K562 (cell line): ENCODE measurements around the gene BBLN. TPM values are rescaled to one million over a fixed set of nuclear protein-coding genes. Genes with fewer than 3 reads are reported as not detected.

Source experiments
- ELK3 ChIP-seq: fragments of 450-650 bp; formaldehyde crosslinking; IDR thresholded peaks from 2 replicates; pipeline ENCODE4 v1.4.0; 2020; ENCODE audit warnings: mild to moderate bottlenecking
- FOXK2 ChIP-seq, 2 experiments: fragments of 450-650 bp; IDR thresholded peaks in 1 of 2; conservative IDR thresholded peaks in 1 of 2; 2 replicates each; pipeline ENCODE4 v1.6.1; 2016; ENCODE audit warnings: low read depth in 2 of 2, mild to moderate bottlenecking in 1 of 2
- HCFC1 ChIP-seq: IDR thresholded peaks from 2 replicates; pipeline ENCODE4 v1.6.1; 2012; ENCODE audit warnings: low read depth, low read length, improper control_type of control experiment
- HDAC1 ChIP-seq, 2 experiments: fragments of 450-650 bp; IDR thresholded peaks; 2 replicates each; pipeline ENCODE4 v1.6.1; 2016 to 2017; ENCODE audit warnings: inconsistent platforms in 1 of 2, mild to moderate bottlenecking in 1 of 2, moderate library complexity in 1 of 2
- LEF1 ChIP-seq: fragments of 450-650 bp; IDR thresholded peaks from 2 replicates; pipeline ENCODE4 v1.6.1; 2016; ENCODE audit warnings: mild to moderate bottlenecking
- PHTF2 ChIP-seq: fragments of 250-450 bp; sonication (Bioruptor Pico); IDR thresholded peaks from 2 replicates; pipeline ENCODE4 v1.5.0; 2021; ENCODE audit warnings: mild to moderate bottlenecking
- RBBP5 ChIP-seq: fragments of 200-600 bp; sonication (generic); IDR thresholded peaks from 2 replicates; pipeline ENCODE4 v1.6.1; 2012; ENCODE audit warnings: borderline replicate concordance, mild to moderate bottlenecking, low read length, control low read depth, inconsistent platforms; ENCODE audit not compliant: insufficient read depth, poor library complexity, severe bottlenecking
- SIX5 ChIP-seq, 2 experiments: IDR thresholded peaks; 2 replicates each; pipeline ENCODE4 v1.6.1; 2011; ENCODE audit warnings: low read length in 2 of 2, borderline replicate concordance in 1 of 2, low read depth in 1 of 2, mild to moderate bottlenecking in 1 of 2, moderate library complexity in 1 of 2; ENCODE audit not compliant: insufficient read depth in 1 of 2
- SMC3 ChIP-seq: conservative IDR thresholded peaks from 2 replicates; pipeline ENCODE4 v1.6.1; 2011; ENCODE audit warnings: low read depth, low read length, improper control_type of control experiment; ENCODE audit not compliant: insufficient read depth
- SREBF2 ChIP-seq: sonication (generic); formaldehyde crosslinking; IDR thresholded peaks from 2 replicates; pipeline ENCODE4 v1.4.0; 2020; ENCODE audit warnings: mild to moderate bottlenecking, missing genetic modification reagents
- STAG1 ChIP-seq: sonication (generic); formaldehyde crosslinking; IDR thresholded peaks from 2 replicates; pipeline ENCODE4 v1.5.0; 2020; ENCODE audit warnings: missing genetic modification reagents, borderline replicate concordance
- TAF7 ChIP-seq: fragments of 450-650 bp; IDR thresholded peaks from 2 replicates; pipeline ENCODE4 v1.6.1; 2016; ENCODE audit warnings: missing genetic modification characterization, missing compliant biosample characterization
- THRAP3 ChIP-seq: fragments of 450-650 bp; IDR thresholded peaks from 2 replicates; pipeline ENCODE4 v1.6.1; 2016; ENCODE audit warnings: mild to moderate bottlenecking, inconsistent platforms, borderline replicate concordance
- TRIM25 ChIP-seq: fragments of 450-650 bp; IDR thresholded peaks from 2 replicates; pipeline ENCODE4 v1.7.0; 2016; ENCODE audit warnings: borderline replicate concordance
- ZNF318 ChIP-seq, 2 experiments: fragments of 450-650 bp; IDR thresholded peaks; 2 replicates each; pipeline ENCODE4 v1.6.1; 2016; ENCODE audit warnings: mild to moderate bottlenecking in 2 of 2, borderline replicate concordance in 1 of 2, low read depth in 1 of 2, moderate library complexity in 1 of 2
- ZNF507 ChIP-seq: conservative IDR thresholded peaks from 2 replicates; pipeline ENCODE4 v1.6.1; 2017; ENCODE audit warnings: missing genetic modification characterization, missing compliant biosample characterization
- polyA plus RNA-seq, 8 experiments: library from polyadenylated mRNA; depleted of rRNA in 4 of 8; stranded (reverse) in 5 of 8; unstranded in 3 of 8; fragments of >200 nt; fragmentation: Nextera tagmentation in 2 of 8; fragmentation: Illumina TruSeq in 1 of 8; extraction: Ambion mirVana in 2 of 8; extraction: Trizol in 1 of 8; gene quantifications; 2 replicates each; pipeline versions ENCODE4 v1.2.1 to v1.2.3, GENCODE V29; 2011 to 2014; ENCODE audit warnings: inconsistent platforms in 1 of 8, missing spikeins in 1 of 8
- total RNA-seq, 7 experiments: library from RNA; depleted of rRNA in 6 of 7; stranded (reverse); fragments of >200 nt in 6 of 7; fragmentation: Illumina TruSeq in 2 of 7; extraction: Trizol in 2 of 7; gene quantifications; 2 replicates each; pipeline versions ENCODE4 v1.2.1 to v1.2.3, GENCODE V29; 2011 to 2021; ENCODE audit warnings: low replicate concordance in 1 of 7

The BBLN gene
- total and polyA plus RNA-seq, 9 of the 15 experiments (the other 6 are each of a cell fraction or from before 2014, with no cell fraction given), result 4.2 to 331 (median 87.1) TPM

GRCh38 chr9:128117613-128118471 is 42.2 kb upstream of the BBLN start (continued):
- TF ChIP-seq HDAC1 (IDR thresholded peaks at IDR 0.05) (0 out of 4 replicates have a peak, but pooled peaks of 1 of the 2 experiments have one; percentile 17), PHTF2 (CRISPR knock-in tag) (no peak), ELK3 (no peak), SMC3 (peak; percentile 99), FOXK2 (conservative IDR thresholded peaks at IDR 0.05 in 1 of 2, IDR thresholded peaks at IDR 0.05 in 1 of 2; ENCODE audit: low read depth in 2 of 2) (peak; percentile 90 to 93), SIX5 (IDR thresholded peaks at IDR 0.05; ENCODE audit: borderline replicate concordance in 1 of 2, insufficient read depth in 1 of 2, low read depth in 1 of 2, low read length in 2 of 2) (no peak), SREBF2 (CRISPR knock-in tag) (no peak), STAG1 (peak; percentile 96), TAF7 (no peak), LEF1 (no peak), THRAP3 (no peak), ZNF318 (IDR thresholded peaks at IDR 0.05; ENCODE audit: borderline replicate concordance in 1 of 2, low read depth in 1 of 2) (no peak), ZNF507 (no peak), RBBP5 (no peak), TRIM25 (no peak), HCFC1 (peak; percentile 56)
